ENCODE measurements around the gene GBGT1.
"Not testable (repeated sequence)": the region's sequence is repeated elsewhere in the genome, so short reads cannot be mapped to it uniquely, and the experiment has no call there.

The GBGT1 gene

GRCh38 chr9:133194597-133194996 is 30.9 kb upstream of the GBGT1 start:
- DNase-seq, result no peak

- DNase-seq, result no peak
Measured at GRCh38 chr9:133191989-133192388, 28.3 kb upstream of the GBGT1 start.

DNA sequence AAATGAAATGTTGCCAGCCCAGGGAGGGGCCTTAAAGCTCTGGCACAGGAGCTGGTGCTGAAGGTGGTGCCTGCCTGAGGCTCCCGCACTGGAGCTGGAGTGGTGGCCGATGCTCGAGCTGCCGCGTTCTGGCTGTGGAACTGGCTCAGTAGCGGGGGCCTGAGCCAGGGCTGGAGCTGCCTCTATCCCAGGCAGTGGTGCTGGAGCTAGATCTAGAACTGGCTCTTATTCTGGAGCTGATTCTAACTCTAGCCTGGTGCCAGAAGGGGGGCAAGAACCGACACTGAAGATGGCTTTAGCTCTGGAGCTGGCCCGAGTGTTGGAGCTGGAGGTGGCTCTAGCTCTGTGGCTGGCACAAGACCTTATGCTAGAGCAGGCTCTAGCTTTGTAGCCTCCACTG is 26.1 kb upstream of the GBGT1 start:
- no peak for DNase-seq

DNA sequence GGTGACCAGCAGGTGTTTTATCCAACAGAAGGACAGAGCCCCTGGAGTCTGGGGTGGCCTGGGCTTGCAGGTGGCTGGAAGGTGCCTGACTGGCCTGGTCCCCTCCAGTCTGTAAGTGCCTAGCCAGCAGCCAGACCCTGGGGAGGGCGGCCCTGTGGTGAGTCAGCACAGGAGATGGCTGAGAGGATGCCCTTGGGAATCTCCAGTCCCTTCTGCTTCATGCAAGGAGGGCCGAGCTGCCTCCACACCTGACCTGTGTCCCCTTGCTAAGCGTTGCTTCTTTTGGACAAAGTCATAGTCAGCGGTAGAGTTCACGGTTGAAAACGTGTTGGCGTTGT is 25.1 kb upstream of the GBGT1 start:
- DNase-seq, result no peak

DNA sequence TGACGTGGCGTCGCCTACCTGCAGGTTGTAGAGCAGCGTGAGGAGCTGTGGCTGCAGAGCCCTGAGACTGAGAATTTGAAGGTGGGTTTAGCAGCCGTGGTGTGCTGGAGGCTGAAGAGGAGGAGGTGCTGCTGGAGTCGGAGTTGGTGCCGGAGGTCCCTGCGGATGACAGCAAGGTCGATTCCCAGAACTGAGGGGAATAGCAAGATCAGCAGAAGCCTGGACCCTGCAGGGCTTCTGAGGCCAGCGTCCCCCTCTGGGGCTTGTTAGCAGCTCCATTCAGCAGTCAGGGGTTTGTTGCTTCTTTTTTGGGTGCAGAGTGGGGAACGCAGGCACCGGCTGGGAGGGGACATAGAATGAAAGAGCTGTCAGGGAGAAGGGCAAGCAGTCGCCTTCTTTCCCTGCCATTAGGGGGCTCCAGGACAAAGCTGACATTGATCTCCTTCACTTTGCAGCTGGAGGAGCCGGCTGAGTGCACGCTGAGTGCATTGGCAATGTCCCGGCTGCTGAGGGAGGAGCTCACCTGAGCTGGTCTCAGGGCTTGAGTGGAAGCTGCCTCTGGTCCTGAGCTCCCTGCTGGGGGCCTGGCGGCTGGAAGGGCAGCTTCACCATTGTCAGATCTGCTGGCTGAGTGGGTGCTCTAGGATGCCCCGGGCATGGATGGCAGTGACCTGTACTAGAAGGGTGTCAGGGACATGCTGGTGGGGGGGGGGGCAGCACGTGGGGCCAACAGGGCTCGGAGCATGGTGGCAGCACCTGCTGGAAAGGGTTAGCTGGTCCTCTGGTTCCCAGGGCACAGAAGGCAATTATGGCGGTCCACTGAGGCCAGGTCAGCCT is 24.5 kb upstream of the GBGT1 start:
- DNase-seq, result no peak

- no peak for DNase-seq
Measured at GRCh38 chr9:133187561-133188005, 23.9 kb upstream of the GBGT1 start.

GRCh38 chr9:133186736-133187135 is 23.0 kb upstream of the GBGT1 start:
- DNase-seq, result no peak

- peak; percentile 49 for DNase-seq
Measured at GRCh38 chr9:133184971-133185370, 21.3 kb upstream of the GBGT1 start.

- no peak for DNase-seq
Measured at GRCh38 chr9:133182151-133182550, 18.4 kb upstream of the GBGT1 start.

DNA sequence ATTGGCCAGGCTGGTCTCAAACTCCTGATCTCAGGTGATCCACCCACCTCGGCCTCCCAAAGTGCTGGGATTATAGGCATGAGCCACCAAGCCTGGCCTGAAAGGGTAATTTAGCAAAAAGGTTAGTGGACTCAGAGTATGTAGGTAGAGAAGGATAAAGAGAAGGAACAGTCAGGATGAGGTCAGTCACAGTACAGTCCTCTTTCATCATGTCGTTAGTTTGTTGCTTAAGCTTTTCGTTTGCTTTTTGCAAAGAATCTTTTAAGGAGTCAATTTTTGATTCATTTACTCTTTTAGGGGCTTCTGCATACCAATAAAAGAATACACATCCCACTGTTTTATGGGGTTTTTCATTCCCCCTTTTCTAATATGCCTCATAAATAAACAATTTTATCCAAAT is 17.8 kb upstream of the GBGT1 start:
- no peak for DNase-seq

DNA sequence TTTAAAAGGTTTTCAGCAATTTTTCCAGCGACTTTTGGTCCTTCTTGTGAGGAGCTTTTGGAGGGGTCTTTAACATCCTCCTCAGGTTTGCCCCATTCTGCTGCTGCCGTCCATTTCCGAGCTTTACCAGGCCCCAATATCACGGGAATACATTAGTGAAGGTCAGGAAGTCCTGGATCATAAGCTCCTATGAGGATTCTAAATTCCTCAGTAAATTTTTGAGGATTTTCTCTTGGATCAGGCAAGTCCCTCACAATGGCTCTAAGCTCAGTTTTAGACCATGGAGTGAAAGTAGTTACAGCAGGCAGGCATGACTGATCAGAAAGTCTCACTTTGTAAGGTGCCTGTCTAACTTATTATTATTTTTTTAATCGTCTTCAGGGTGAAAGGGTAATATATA is 17.2 kb upstream of the GBGT1 start:
- no peak for DNase-seq

- no peak for DNase-seq
Measured at GRCh38 chr9:133173056-133173455, 9.3 kb upstream of the GBGT1 start.

GRCh38 chr9:133171161-133171961 is 7.6 kb upstream of the GBGT1 start:
- no peak for DNase-seq

DNA sequence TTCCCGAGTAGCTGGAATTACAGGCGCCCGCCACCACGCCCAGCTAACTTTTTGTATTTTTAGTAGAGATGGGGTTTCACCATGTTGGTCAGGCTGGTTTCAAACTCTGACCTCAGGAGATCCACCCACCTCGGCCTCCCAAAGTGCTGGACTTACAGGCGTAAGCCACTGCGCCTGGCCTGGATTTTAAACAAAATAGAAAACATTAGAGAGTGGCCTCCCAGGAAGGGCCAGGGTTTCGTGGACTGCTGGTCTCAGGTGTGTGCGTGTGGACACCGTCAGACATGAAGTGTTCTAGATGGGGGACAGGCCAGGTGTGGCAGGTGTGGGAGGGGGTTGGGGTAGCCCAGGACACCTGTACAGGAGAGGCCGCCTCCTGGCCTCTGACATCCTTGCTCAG is 7.0 kb upstream of the GBGT1 start:
- no peak for DNase-seq

GRCh38 chr9:133169687-133170086 is 6.0 kb upstream of the GBGT1 start:
- DNase-seq, result not testable (repeated sequence)

DNA sequence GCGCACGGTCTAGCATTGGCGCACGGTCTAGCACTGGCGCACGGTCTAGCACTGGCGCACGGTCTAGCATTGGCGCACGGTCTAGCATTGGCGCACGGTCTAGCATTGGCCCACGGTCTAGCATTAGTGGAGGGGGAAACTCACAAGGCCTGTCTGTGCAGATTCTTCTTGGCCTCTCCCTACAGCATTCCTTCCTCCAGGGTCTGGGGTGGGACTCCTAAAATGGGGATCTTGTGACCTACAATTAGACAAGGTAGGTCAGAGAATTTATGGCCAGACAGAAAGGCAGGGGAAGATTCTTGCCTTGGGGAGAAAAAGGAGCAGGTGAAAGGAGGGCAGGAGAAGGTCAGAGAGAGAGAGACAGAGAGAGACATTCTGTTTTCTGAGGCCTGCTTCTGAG is 5.4 kb upstream of the GBGT1 start:
- DNase-seq, result no peak

- no peak for DNase-seq
Measured at GRCh38 chr9:133168432-133168831, 4.7 kb upstream of the GBGT1 start.

- DNase-seq, result no peak
Measured at GRCh38 chr9:133167769-133168168, 4.1 kb upstream of the GBGT1 start.

DNA sequence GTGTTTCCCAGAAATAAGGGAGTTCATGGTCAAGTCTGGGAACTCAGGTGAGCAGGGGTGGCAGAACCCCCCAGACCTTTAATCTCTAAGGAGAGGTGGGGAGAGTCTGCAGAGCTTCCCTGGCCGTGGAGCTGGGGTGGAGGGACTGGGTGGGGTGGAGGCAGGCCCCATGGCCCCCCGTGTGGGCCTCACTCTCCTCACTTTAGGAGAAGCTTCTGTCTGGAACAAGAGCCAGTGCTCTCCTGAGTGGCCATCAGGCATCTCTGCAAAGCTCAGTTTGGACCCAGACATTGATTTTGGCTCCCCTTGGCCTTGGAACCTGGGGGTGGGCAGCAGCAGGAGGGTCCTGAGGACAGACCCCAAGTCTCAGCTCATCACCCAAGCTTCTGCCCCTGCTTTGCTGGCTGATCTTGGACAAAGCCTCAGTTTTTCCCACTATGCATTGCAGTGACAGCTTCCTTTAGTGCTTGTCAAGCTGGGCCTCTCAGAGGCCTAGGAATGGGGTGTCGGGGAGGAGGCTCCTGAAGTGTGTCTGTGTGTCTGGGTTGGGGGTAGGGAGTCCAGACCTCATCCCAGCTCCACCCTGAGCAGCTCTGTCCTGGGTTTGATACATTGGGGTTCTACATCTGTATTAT is 3.5 kb upstream of the GBGT1 start:
- no peak for DNase-seq

DNA sequence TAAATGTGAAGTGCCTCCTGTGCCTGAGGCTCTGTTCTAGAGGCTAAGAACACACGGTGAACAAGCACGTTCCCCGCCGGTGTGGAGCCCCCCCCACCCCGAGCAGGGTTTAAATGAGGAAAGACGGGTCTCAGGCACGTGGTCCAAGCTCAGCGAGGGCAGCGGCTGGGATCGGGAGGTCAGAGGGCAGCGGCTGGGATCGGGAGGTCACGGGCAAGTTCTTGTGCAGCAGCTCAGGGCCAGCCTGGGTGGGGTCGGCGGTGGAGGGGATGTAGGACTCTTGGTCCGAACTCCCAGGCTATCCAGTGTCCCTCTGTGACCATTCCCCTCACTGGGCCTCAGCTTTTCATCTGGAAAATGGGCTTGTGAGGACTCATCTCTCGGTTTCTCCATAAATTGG is 2.7 kb upstream of the GBGT1 start:
- no peak for DNase-seq

DNA sequence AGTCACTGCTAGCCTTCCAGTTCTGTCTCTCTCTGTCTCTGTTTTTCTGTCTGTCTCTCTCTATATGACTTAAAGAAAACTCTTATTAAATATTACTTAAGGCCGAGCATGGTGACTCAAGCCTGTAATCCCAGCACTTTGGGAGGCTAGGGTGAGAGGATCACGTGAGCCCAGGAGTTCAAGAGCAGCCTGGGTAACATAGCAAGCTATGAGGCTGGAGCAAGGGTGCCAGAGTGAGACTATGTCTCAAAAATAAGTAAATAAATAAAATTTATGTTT is 1.7 kb upstream of the GBGT1 start:
- DNase-seq, result no peak

GRCh38 chr9:133164191-133164590 is 477 bp upstream of the GBGT1 start:
- DNase-seq, result no peak

DNA sequence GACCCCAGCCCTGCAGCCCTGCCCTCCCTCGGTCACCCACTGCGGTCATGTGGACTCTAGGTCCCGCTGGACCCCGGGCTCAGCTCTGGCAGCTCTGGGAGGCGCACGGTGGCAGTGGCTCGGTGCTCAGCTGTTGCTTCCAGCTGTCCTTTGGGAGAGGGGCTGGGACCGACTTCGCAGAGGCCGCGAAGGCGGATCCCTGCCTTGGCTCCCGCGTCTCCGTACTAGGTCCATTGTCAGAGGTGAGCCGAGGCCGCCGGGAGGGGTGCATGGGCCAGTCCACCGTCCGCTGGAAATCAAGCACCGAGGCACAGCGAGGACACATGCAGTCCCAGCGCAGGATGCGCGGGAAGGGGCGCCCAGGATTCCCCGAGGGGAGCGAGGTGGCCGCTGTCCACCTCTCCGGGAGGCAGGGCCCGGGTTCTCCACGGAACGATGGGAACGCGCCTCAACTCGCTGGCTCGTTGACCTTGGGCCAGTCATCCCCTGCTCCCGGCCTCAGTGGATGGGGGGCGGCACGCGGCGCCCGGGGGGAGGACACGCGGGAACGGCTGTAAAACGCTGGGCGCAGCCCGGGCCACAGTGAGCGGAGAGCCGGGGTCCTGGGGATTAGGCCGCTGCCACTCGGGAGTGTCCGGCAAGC is 732 bp downstream of the GBGT1 start:
- no peak for DNase-seq

DNA sequence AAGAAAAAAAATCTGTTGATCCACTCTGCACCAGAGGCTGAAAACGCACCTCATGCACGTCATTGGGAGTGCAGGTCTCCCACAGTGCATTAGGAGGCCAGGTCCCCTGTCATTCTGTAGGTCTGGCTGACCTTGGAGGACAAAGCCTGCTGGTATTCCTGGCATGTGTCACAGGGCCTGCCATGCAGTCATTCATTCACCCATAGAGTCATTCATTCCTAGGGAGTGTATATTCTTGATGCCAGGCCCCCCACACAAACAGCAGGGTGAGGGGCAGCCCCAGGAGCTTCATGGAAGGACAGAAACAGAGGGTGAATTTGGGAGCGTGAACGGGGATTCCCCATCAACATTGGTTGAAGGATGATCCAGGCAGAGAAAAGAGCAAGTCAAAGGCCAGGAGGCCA is 2.2 kb downstream of the GBGT1 start:
- DNase-seq, result no peak
